Natural killer cell (primary cell): ENCODE results near the gene VWA8. TPM values are rescaled to one million over a fixed set of nuclear protein-coding genes. Genes with fewer than 3 reads are reported as not detected.

ENCODE experiments used
- ATAC-seq, 3 donors: fragments of 150-1000 bp in 2 of 3; fragments of 200-7000 bp in 1 of 3; cut with Tn5 transposase; 1 replicate in 1 of 3; 2 replicates in 2 of 3; pipeline ENCODE4 v1.10.0; 2021; ENCODE audit warnings: mild to moderate bottlenecking in 2 of 3, moderate library complexity in 2 of 3
- DNase-seq, 2 donors: peaks; one replicate each; pipeline versions ENCODE4 v3.0.0 to v3.0.0-alpha.2; 2013 to 2021; ENCODE audit warnings: mixed read lengths in 1 of 2
- H3K27ac ChIP-seq: one replicate; pipeline ENCODE4 v1.5.1; 2013; ENCODE audit warnings: mild to moderate bottlenecking, low read length
- H3K27me3 ChIP-seq: one replicate; pipeline ENCODE4 v1.6.1; 2013; ENCODE audit warnings: low read length; ENCODE audit not compliant: control insufficient read depth, insufficient read depth
- H3K36me3 ChIP-seq: one replicate; pipeline ENCODE4 v1.6.1; 2013; ENCODE audit warnings: low read length; ENCODE audit not compliant: control insufficient read depth, insufficient read depth
- H3K4me1 ChIP-seq: one replicate; pipeline ENCODE4 v1.6.1; 2013; ENCODE audit warnings: low read length; ENCODE audit not compliant: control insufficient read depth, insufficient read depth
- H3K4me3 ChIP-seq: one replicate; pipeline ENCODE4 v1.5.1; 2013; ENCODE audit warnings: low read length
- H3K9me3 ChIP-seq: one replicate; pipeline ENCODE4 v1.6.1; 2013; ENCODE audit warnings: low read length; ENCODE audit not compliant: control insufficient read depth, insufficient read depth
- H3K27ac Mint-ChIP-seq, 2 donors: one replicate each; pipeline ENCODE4 v1.8.0; 2022; ENCODE audit warnings: mild to moderate bottlenecking in 2 of 2, mixed read lengths in 2 of 2, moderate library complexity in 1 of 2
- H3K27me3 Mint-ChIP-seq, 2 donors: one replicate each; pipeline ENCODE4 v1.8.0; 2022; ENCODE audit warnings: low read depth in 2 of 2, mixed read lengths in 2 of 2
- H3K36me3 Mint-ChIP-seq: one replicate; pipeline ENCODE4 v1.8.0; 2022; ENCODE audit warnings: mixed read lengths
- H3K4me1 Mint-ChIP-seq, 2 donors: one replicate each; pipeline ENCODE4 v1.8.0; 2022; ENCODE audit warnings: mixed read lengths in 2 of 2
- H3K4me3 Mint-ChIP-seq: one replicate; pipeline ENCODE4 v1.8.0; 2022; ENCODE audit warnings: mild to moderate bottlenecking, moderate library complexity, mixed read lengths
- H3K9me3 Mint-ChIP-seq, 2 donors: one replicate each; pipeline ENCODE4 v1.8.0; 2022; ENCODE audit warnings: mixed read lengths in 2 of 2
- CTCF ChIP-seq: fragments of 200-600 bp; IDR thresholded peaks from one replicate; pipeline ENCODE4 v1.8.0; 2022; ENCODE audit warnings: antibody characterized with exemption
- WGBS: methylation state at CpG from one replicate; pipeline ENCODE4 v1.1.7; 2013; ENCODE audit warnings: missing lambda C conversion rate; ENCODE audit not compliant: insufficient coverage; 5-methylcytosine and 5-hydroxymethylcytosine counted together
- intact Hi-C: fragments of 100-400 bp; cut with micrococcal nuclease; formaldehyde crosslinking; loops from one replicate; pipeline ENCODE4 v1.14.2; 2022
- total RNA-seq, 4 donors: library from RNA; stranded (reverse); fragments of 120-200 nt in 1 of 4; gene quantifications; one replicate each; pipeline versions ENCODE4 v1.2.3 to v1.2.4, GENCODE V29; 2013 to 2022

The VWA8 gene
- total RNA-seq, 3 donors from 2014 or later (not counting 1 experiment from before 2014, with no cell fraction given), result 21.9 to 27.5 (median 22.6) TPM

- Histone ChIP-seq H3K27ac (no peak overlapping the region), H3K9me3 (no peaks in the 10 kb centered on the region), H3K4me1 (no peaks in the 10 kb centered on the region), H3K27me3 (no peaks in the 10 kb centered on the region), H3K36me3 (no peaks in the 10 kb centered on the region), H3K4me3 (no peak overlapping the region)
- no peak overlapping the region for H3K4me3 Mint-ChIP-seq
- no peaks in the 10 kb centered on the region for H3K9me3 Mint-ChIP-seq
- H3K4me1 Mint-ChIP-seq, result no peaks in the 10 kb centered on the region
- TF ChIP-seq CTCF, result no peak
- no peak overlapping the region for H3K27ac Mint-ChIP-seq
- intact Hi-C loops, result no loop called here
- no peaks in the 10 kb centered on the region for H3K27me3 Mint-ChIP-seq
- no peak for ATAC-seq
- 88% methylated on average over 3 of the region's 3 CpGs for WGBS
- H3K36me3 Mint-ChIP-seq, result peaks cover 6% of the 10 kb centered on the region
- DNase-seq, result no peak
These were observed 370.3 kb downstream of the VWA8 start for GRCh38 chr13:41590643-41591042.

DNA sequence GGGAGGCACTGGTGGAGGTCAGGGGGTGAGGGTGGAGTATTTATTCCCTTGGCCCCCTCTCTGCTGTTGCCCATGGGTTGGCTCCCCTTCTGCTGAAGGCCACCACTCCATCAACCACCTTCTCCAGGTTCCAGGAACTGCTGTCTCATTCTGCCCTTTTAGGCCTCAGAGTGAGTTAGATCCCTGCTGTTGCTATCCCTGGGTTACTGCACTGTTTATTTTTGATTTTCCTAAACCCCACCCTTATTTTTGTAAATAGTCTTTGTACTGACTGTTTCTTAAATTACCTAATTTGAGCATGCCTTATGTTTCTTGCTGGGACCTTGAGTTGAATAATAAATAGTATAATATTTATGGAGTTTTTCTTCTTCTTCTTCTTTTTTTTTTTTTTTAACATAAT is 370.8 kb downstream of the VWA8 start:
- no peaks in the 10 kb centered on the region for H3K27me3 ChIP-seq

GRCh38 chr13:41589434-41589833 is 371.5 kb downstream of the VWA8 start:
- ATAC-seq (no peak), DNase-seq (no peak)
- Mint-ChIP-seq H3K4me3 (no peak overlapping the region), H3K36me3 (peaks cover 6% of the 10 kb centered on the region), H3K4me1 (no peaks in the 10 kb centered on the region), H3K27ac (no peak overlapping the region), H3K27me3 (no peaks in the 10 kb centered on the region), H3K9me3 (no peaks in the 10 kb centered on the region)
- H3K36me3 ChIP-seq, result peaks cover 3% of the 10 kb centered on the region
- no peaks in the 10 kb centered on the region for H3K4me1 ChIP-seq
- H3K27ac ChIP-seq, result no peak overlapping the region
- intact Hi-C loops, result no loop called here
- no peaks in the 10 kb centered on the region for H3K27me3 ChIP-seq
- TF ChIP-seq CTCF, result no peak
- H3K4me3 ChIP-seq, result no peak overlapping the region
- no peaks in the 10 kb centered on the region for H3K9me3 ChIP-seq
- WGBS, result 88% methylated on average over 3 of the region's 3 CpGs

More for the DNA sequence above, 370.8 kb downstream of the VWA8 start:
- Histone ChIP-seq H3K4me3 (no peak overlapping the region), H3K9me3 (no peaks in the 10 kb centered on the region), H3K27ac (no peak overlapping the region), H3K36me3 (no peaks in the 10 kb centered on the region), H3K4me1 (no peaks in the 10 kb centered on the region)
- Mint-ChIP-seq H3K4me3 (no peak overlapping the region), H3K4me1 (no peaks in the 10 kb centered on the region), H3K27ac (no peak overlapping the region), H3K27me3 (no peaks in the 10 kb centered on the region), H3K9me3 (no peaks in the 10 kb centered on the region), H3K36me3 (peaks cover 6% of the 10 kb centered on the region)
- ATAC-seq (no peak), DNase-seq (no peak)
- no peak for TF ChIP-seq CTCF
- intact Hi-C loops, result no loop called here

- Histone ChIP-seq H3K9me3 (no peaks in the 10 kb centered on the region), H3K36me3 (peaks cover 3% of the 10 kb centered on the region), H3K4me3 (no peak overlapping the region), H3K27ac (no peak overlapping the region), H3K27me3 (no peaks in the 10 kb centered on the region), H3K4me1 (no peaks in the 10 kb centered on the region)
- no peaks in the 10 kb centered on the region for H3K27me3 Mint-ChIP-seq
- intact Hi-C loops, result no loop called here
- no peak overlapping the region for H3K4me3 Mint-ChIP-seq
- peaks cover 6% of the 10 kb centered on the region for H3K36me3 Mint-ChIP-seq
- no peak overlapping the region for H3K27ac Mint-ChIP-seq
- DNase-seq (no peak), ATAC-seq (peak in 1 of 3 donors; percentile 17)
- H3K9me3 Mint-ChIP-seq, result no peaks in the 10 kb centered on the region
- WGBS, result no CpG with 5 or more reads among the region's 2 CpGs
- no peaks in the 10 kb centered on the region for H3K4me1 Mint-ChIP-seq
- no peak for TF ChIP-seq CTCF
These were observed 372.0 kb downstream of the VWA8 start for GRCh38 chr13:41588899-41589298.
